Activated naive CD8-positive, alpha-beta T cell treated with anti-CD3 and anti-CD28 coated beads, Interleukin-2, amount 50 U/mL, for 24 hours (primary cell): ENCODE data around the gene KIF1C.

Experiments used
- ATAC-seq: fragments of 150-1000 bp; cut with Tn5 transposase; one replicate; pipeline ENCODE4 v1.10.0; 2021
- DNase-seq: peaks from one replicate; pipeline ENCODE4 v3.0.0; 2021
- H3K27ac Mint-ChIP-seq: one replicate; pipeline ENCODE4 v1.8.0; 2021; ENCODE audit warnings: mild to moderate bottlenecking, mixed read lengths
- H3K27me3 Mint-ChIP-seq: one replicate; pipeline ENCODE4 v1.8.0; 2021; ENCODE audit warnings: mixed read lengths
- H3K36me3 Mint-ChIP-seq: one replicate; pipeline ENCODE4 v1.8.0; 2021; ENCODE audit warnings: low read depth, mixed read lengths
- H3K4me1 Mint-ChIP-seq: one replicate; pipeline ENCODE4 v1.8.0; 2021; ENCODE audit warnings: mixed read lengths
- H3K4me3 Mint-ChIP-seq: one replicate; pipeline ENCODE4 v1.8.0; 2021; ENCODE audit warnings: mild to moderate bottlenecking, moderate library complexity, mixed read lengths
- H3K9me3 Mint-ChIP-seq: one replicate; pipeline ENCODE4 v1.8.0; 2021; ENCODE audit warnings: mixed read lengths

Gene KIF1C

GRCh38 chr17:4974115-4974670 lies 23.6 kb upstream of the KIF1C start:
- DNase-seq = no peak
- Mint-ChIP-seq H3K27ac (peak overlapping the region; percentile 62), H3K9me3 (no peaks in the 10 kb centered on the region), H3K36me3 (peaks cover 51% of the 10 kb centered on the region), H3K27me3 (peaks cover 3% of the 10 kb centered on the region), H3K4me3 (no peak overlapping the region), H3K4me1 (peaks cover 27% of the 10 kb centered on the region)
- no peak for ATAC-seq

GRCh38 chr17:4978726-4979125 lies 19.0 kb upstream of the KIF1C start:
- DNase-seq (no peak), ATAC-seq (no peak)
- Mint-ChIP-seq H3K27ac (peak overlapping the region; percentile 22), H3K27me3 (no peaks in the 10 kb centered on the region), H3K4me1 (peaks cover 19% of the 10 kb centered on the region), H3K36me3 (peaks cover 33% of the 10 kb centered on the region), H3K9me3 (no peaks in the 10 kb centered on the region), H3K4me3 (no peak overlapping the region)

GRCh38 chr17:4980644-4981216 lies 17.0 kb upstream of the KIF1C start:
- H3K27me3 Mint-ChIP-seq = no peaks in the 10 kb centered on the region
- peak; percentile 60 for ATAC-seq
- H3K4me1 Mint-ChIP-seq = peaks cover 16% of the 10 kb centered on the region
- H3K9me3 Mint-ChIP-seq = no peaks in the 10 kb centered on the region
- H3K4me3 Mint-ChIP-seq = no peak overlapping the region
- H3K36me3 Mint-ChIP-seq = peaks cover 23% of the 10 kb centered on the region
- H3K27ac Mint-ChIP-seq = peak overlapping the region; percentile 12
- peak; percentile 48 for DNase-seq

DNA sequence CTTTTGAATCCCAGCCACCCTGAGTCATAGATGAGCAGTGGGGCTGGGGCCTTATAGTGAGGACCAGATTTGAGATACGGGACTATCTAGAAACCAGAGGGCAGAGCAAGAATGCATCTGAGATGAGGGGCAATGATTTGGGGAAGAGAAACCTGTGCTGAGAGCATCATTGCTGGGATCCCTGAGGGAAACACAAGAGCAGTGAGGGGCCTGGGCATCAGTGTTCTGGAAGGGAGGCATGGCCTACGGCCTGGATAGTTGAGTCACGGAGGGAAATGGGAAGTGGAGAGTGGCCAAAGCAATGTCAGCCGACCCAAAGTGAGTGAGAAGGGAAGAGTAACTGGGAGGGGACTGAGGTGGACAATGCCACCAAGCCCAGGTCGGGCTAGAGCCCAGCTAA lies 15.4 kb upstream of the KIF1C start:
- DNase-seq = no peak
- Mint-ChIP-seq H3K4me1 (peaks cover 24% of the 10 kb centered on the region), H3K27ac (peak overlapping the region; percentile 58), H3K36me3 (peaks cover 21% of the 10 kb centered on the region), H3K9me3 (no peaks in the 10 kb centered on the region), H3K4me3 (no peak overlapping the region), H3K27me3 (no peaks in the 10 kb centered on the region)
- no peak for ATAC-seq

DNA sequence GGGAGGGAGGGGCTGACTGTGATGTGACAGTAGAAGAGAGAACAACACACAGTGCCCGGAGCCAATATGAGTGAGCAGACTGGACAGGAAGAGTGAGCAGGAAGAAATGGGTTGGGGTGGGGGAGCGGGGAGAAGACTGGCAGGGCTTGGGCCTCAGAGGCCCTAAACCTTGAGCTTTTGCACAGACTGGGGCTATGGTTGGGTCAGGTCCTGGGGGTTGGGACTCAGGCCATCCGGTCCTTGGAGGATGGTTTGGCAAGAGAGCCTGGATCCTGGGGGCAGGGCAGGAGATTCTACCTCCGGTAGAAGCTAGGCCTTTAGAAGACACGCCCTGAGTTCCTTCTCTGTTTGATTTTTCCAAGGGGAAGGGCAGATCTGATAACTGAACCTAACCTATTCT lies 11.3 kb upstream of the KIF1C start:
- H3K4me1 Mint-ChIP-seq = peaks cover 36% of the 10 kb centered on the region
- H3K36me3 Mint-ChIP-seq = peaks cover 16% of the 10 kb centered on the region
- ATAC-seq = no peak
- H3K27ac Mint-ChIP-seq = peak overlapping the region; percentile 88
- no peaks in the 10 kb centered on the region for H3K27me3 Mint-ChIP-seq
- H3K9me3 Mint-ChIP-seq = no peaks in the 10 kb centered on the region
- no peak for DNase-seq
- H3K4me3 Mint-ChIP-seq = peak overlapping the region; percentile 90

- Mint-ChIP-seq H3K4me1 (peaks cover 32% of the 10 kb centered on the region), H3K36me3 (peaks cover 19% of the 10 kb centered on the region), H3K4me3 (peak within 1 kb of the TSS; percentile 90), H3K27ac (peak within 1 kb of the TSS; percentile 88), H3K27me3 (no peaks in the 10 kb centered on the region), H3K9me3 (no peaks in the 10 kb centered on the region)
- ATAC-seq (peak; percentile 92), DNase-seq (peak; percentile 94)
These were observed 10.6 kb upstream of the KIF1C start, which contains the start of gene CAMTA2 for GRCh38 chr17:4986951-4987766. Gene CAMTA2 (minus strand): TSS chr17:4987675. CDS start chr17:4986222, 1,453 bp downstream.

DNA sequence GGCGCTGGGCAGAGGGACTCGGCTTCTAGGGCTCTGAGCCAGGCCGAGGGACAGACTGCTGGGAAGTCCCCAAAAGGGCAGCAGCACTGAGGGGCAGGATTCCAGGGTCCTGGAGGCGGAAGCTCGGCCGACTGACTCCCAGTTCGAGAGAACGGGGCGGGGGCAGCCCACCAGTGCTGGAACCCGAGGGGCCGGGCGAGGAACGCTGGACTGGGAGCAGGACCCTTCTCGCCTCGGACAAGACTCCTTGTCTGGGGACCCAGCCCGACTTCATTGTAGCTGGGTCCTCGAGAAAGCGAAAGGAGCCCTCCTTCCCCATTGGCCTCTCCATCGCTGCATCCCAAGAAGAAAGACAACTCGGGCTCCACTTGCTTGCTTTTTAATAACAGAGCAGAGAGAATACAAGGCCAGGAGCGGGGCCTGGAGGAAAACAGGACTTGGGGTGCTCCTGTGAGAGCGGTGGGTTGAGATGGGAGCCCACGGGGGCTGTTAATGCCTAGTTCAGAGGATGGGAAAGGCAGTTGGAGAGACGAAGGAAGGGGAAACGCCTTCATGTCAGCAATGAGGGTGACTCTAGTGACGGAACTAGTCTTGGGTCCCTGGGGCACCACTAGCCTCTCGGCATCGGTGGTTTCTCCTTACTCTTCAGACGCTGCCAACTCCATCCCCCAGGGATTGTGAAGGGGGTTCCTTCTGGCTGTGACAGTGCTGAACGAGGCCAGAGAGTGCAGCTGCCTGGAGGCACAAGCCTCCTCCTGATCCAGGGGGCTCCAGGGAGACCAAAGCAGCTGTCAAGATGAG lies 9.8 kb upstream of the KIF1C start:
- H3K27me3 Mint-ChIP-seq = no peaks in the 10 kb centered on the region
- peaks cover 16% of the 10 kb centered on the region for H3K36me3 Mint-ChIP-seq
- peak overlapping the region; percentile 88 for H3K27ac Mint-ChIP-seq
- no peaks in the 10 kb centered on the region for H3K9me3 Mint-ChIP-seq
- peak overlapping the region; percentile 90 for H3K4me3 Mint-ChIP-seq
- ATAC-seq (no peak), DNase-seq (no peak)
- H3K4me1 Mint-ChIP-seq = peaks cover 32% of the 10 kb centered on the region

DNA sequence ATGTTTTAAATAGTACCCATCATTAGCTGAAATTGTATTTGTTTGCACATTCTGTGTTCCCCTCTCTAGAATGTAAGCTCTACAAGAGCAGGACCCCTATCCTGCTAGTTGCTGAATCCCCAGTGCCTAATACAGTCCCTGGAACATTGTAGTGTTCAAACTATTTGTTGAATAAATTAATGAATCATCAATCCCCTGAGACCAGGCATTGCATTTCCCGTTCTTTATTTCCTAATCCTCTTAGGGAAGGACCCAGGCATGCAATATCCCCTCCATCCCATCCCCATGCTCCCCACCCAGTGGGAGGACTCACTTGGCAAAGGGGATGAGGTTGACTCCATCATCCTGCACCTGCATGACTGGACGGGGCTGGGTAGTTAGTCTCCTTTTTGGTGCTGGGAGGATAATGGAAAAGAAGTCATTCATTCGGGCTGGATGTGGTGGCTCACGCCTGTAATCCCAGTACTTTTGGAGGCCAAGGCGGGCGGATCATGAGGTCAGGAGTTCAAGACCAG lies 3.6 kb upstream of the KIF1C start:
- H3K4me3 Mint-ChIP-seq = no peak overlapping the region
- no peaks in the 10 kb centered on the region for H3K27me3 Mint-ChIP-seq
- no peak for ATAC-seq
- peaks cover 8% of the 10 kb centered on the region for H3K36me3 Mint-ChIP-seq
- H3K4me1 Mint-ChIP-seq = peaks cover 22% of the 10 kb centered on the region
- no peak for DNase-seq
- no peaks in the 10 kb centered on the region for H3K9me3 Mint-ChIP-seq
- H3K27ac Mint-ChIP-seq = no peak overlapping the region

DNA sequence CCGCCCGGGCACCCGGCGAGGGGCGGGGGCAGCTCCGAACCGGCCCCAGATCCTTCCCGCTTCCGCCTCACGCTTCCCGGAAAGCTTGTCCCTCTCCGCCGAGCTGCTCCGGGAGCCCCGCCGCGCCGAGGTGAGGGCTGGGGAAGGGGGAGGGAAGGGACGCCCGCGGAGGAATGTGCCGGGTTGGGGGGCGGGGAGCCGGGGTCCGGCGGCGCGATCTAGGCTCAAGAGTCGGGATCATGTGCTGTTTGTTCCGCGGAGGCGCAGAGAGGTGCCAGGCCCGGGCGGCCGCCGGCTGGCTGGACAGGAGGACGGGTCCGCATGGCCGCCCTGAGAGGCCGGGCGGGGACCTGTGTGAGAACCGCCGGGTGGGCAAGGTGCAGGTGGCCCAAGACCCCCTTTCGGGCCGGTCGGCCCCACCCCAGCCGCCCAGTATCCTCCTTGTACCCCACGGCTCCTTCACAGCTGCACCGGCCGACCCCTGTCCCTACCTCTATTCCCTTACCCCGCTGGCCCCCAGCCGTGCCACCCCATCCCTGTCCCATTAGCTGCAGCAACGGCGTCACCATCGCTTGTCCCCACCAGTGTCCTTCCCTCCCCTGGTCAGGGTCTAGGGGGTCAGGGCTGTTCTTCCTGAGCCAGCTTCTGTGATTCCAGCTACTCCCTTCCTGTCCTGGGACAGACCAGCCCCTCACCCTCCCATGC lies 429 bp downstream of the KIF1C start:
- H3K27ac Mint-ChIP-seq = no peak overlapping the region
- peak; percentile 2 for ATAC-seq
- no peaks in the 10 kb centered on the region for H3K9me3 Mint-ChIP-seq
- no peak for DNase-seq
- H3K4me3 Mint-ChIP-seq = peak overlapping the region; percentile 79
- H3K27me3 Mint-ChIP-seq = no peaks in the 10 kb centered on the region
- peaks cover 7% of the 10 kb centered on the region for H3K36me3 Mint-ChIP-seq
- peaks cover 18% of the 10 kb centered on the region for H3K4me1 Mint-ChIP-seq

DNA sequence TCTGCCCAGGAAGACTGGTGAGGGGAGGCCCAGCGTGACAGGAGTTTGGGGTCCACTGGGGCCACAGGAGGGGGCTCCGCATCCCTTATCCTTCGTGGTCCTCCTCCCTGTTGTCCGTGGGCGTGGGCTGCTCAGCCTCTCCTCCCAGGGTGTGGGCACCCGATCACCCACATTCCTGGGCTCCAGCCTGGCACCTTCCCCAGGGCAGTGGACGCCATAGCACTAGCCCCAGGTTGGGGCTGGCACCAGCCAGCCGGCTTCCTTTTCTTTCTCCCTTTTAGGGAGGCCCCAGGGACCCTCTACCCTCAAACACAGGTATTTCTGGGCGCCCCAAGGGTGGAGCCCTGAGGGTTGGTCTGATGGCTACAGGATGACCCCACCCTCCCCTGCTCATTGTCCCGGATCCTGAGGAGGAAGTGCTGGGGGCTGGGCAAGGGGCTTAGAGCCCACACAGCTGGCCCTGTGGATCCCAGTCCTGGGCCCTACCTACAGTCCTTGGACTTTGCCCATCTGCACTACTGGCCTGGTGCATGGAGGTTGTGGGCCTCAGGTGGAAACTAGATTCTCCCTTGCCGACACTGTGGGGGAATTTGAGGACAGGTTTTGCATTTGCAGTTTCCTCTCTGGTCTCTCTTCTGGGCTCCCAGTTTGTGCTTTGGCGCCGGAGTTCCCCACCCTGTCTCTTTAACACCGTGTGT lies 1.1 kb downstream of the KIF1C start:
- Mint-ChIP-seq H3K27me3 (no peaks in the 10 kb centered on the region), H3K27ac (peak overlapping the region; percentile 64), H3K4me3 (peak overlapping the region; percentile 79), H3K36me3 (peaks cover 7% of the 10 kb centered on the region), H3K9me3 (no peaks in the 10 kb centered on the region), H3K4me1 (peaks cover 18% of the 10 kb centered on the region)
- ATAC-seq (no peak), DNase-seq (no peak)

- Mint-ChIP-seq H3K27ac (peak overlapping the region; percentile 64), H3K9me3 (no peaks in the 10 kb centered on the region), H3K27me3 (no peaks in the 10 kb centered on the region), H3K36me3 (peaks cover 14% of the 10 kb centered on the region), H3K4me3 (peak overlapping the region; percentile 79), H3K4me1 (peaks cover 18% of the 10 kb centered on the region)
- DNase-seq (no peak), ATAC-seq (no peak)
These were observed 1.8 kb downstream of the KIF1C start for GRCh38 chr17:4999430-5000093.

DNA sequence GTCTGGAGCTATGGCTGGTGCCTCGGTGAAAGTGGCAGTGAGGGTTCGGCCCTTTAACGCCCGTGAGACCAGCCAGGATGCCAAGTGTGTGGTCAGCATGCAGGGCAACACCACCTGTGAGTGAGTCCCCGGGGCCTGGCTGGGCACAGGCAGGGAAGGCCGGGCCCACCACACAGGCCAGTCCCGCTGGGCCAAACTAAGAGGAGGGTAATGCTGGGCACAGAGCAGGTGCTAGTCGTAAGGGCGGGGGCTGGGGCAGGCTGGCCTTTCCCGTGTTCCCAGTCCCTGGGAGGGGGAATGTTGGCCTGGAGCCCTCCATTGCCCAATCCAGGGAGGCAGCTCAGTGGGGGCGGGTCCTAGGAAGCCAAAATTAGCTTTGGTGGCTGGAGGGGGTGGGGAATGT lies 2.5 kb downstream of the KIF1C start:
- H3K9me3 Mint-ChIP-seq = no peaks in the 10 kb centered on the region
- no peak overlapping the region for H3K4me3 Mint-ChIP-seq
- ATAC-seq (no peak), DNase-seq (no peak)
- no peak overlapping the region for H3K27ac Mint-ChIP-seq
- H3K36me3 Mint-ChIP-seq = peaks cover 21% of the 10 kb centered on the region
- H3K4me1 Mint-ChIP-seq = peaks cover 15% of the 10 kb centered on the region
- no peaks in the 10 kb centered on the region for H3K27me3 Mint-ChIP-seq
